HG03066 (cell line): Measurements from ENCODE around the gene ACOX3.

Experiments used
- ATAC-seq: cut with Tn5 transposase; IDR thresholded peaks from one replicate; pipeline ENCODE4 v1.9.1; 2021; ENCODE audit warnings: low read depth; ENCODE audit not compliant: unreplicated experiment

The ACOX3 gene

DNA sequence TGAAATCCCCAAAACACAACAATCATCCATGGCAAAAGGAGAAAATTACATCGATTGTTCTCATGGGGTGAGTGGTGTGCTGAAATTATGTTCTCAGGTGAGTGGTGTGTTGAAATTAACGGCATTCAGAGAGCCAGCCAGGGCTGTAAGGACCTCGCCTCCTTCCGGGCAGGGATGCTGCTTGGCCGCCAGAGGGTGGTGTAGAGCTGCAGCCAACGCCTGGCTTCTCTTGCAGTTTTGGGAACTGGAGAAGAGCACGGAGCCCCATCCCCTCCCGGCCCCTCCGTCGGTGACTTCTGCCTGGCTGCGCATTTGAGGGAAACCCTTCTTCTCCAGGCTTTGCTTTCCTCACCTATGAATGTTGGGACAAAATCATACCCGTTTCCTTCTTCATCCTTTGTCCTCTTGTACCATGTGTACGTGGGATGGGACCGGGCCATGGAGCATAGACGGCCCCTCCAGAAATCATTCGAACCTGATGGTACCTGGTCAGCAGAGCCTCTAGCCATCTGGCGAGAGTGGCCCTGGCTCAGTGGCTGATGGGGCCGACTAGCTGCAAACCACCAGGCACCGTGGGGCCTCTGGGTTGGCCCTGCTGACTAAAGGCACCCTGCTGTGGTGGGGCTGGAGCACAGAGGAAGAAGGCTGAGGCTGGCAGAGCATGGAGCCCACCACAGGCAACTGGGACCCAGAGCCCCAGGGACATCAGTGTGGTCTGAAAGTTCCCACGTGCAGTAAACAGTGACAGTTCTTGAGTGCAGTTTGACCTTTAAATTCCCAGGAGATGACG lies 28.4 kb upstream of the ACOX3 start:
- peak; percentile 73 for ATAC-seq

DNA sequence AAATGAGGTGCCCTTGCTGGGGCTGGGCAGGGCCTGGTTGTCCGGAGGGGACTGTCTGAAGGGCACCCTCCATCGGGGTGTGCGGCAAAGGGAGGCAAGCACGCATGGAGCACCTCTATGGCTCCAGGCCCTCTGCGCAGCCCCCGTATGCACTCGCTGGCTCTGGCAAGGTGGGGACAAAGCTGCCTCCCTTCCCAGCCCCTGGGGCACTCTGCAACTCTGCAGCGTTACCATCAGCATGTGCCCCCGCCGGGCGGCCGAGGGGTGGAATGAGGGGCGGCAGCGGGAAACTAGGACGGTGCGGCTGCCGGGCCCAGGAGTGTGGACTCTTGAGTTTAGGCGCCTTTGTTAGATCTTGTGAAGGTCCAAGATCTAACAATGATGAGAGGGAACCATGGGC lies 26.5 kb upstream of the ACOX3 start:
- no peak for ATAC-seq

DNA sequence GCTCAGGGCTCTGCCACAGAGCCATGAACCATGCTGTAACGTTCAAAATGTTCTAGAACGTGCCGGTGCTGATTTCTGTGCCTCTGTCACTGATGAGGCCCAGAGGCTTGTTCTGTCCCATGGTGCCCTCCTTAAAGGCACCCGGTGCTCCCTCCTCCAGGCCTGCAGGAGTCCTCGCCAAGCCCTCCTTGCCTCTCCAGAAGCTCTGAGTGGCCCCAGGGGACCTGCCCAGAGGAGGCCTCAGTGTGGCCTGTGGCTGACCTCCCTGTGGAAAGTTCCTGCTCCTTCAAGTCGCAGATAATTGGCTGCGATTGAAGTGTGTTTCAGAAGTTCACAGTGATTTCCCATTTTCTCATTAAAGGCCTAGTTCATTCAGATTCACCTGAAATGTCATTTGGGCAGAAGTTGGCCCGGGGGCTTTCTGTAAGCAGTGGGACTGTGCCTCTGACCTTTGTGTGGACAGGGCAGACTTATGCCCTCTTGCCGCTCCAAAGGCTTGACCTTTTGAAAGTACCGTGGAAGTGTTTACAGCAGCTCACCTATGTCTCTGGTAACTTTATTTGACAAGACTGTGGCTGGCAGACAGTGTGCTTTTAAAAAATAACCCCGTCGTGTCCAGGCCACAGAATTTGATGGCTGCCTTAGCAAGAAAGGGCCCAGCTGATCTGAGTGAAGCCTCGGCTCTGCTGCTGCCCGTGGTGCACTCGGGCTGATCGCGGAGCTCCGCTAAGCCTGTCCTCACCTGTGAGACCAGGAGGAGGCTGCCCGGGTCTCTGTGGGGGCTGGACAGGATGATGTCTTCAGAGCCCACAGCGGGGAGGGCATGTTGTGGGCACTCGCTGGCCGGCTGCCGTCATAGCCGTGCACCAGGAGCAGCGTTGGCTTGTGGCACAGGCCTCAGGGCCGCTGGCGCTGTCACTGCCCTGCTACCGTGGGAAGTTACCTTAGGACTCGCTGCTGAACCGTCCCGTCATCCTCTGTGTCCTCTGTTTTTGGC lies 25.4 kb upstream of the ACOX3 start:
- ATAC-seq = no peak

DNA sequence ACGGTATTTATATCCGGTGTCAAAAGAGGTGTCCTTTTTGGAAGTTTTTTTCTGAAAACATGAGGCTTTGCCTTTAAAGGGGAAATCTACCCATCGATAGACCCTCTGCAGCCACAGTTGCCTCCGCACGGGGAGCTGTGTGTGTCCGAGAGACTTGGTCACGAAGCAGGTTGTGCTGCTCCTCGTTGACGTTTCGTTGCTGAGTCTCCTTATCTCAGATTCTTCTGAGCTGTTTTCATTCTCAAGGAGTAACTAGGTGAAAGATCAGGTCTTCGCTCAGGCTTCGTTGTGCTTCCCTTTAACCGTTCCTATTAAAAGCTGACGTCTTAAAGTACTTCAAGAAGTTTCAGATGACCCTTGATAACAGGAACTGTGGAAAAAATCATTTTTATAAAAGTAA lies 23.9 kb upstream of the ACOX3 start:
- no peak for ATAC-seq

DNA sequence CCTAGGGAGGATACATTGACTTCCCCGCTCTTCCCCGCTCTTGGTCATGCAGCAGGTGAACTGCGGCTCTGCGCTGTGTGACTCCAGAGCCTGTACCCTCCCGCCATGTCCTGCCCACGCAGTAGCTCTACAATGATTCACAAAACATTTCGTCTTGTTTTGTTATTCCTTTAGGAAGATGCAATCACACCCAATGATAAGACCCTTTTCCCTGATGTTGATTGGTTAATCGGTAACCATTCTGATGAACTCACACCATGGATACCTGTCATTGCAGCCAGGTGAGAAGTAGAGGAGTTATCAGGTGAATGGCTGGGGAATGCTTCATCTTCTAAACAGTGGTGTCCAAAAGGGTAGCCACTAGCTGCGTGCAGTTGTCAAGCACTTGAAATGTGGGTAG lies 23.3 kb upstream of the ACOX3 start:
- ATAC-seq = no peak

DNA sequence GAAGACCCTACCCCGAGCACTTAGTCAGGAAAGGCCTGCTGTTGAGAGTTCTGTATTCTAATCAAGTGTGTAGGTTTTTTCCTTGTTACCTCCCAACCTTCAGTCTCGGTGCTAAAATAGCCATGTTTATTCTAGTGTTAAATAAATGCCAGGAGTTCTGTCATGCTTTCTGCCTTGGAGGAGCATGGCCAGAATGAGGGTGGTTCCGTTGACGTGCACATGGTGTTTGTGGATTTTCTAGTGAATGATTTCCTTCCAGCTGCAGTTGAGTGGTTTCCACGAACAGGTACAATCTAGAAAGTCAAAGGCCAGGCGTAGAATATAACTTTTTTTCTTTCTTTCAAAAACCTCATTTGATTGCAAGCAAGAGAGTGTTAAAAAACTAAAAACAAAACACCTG lies 21.1 kb upstream of the ACOX3 start:
- ATAC-seq = no peak

DNA sequence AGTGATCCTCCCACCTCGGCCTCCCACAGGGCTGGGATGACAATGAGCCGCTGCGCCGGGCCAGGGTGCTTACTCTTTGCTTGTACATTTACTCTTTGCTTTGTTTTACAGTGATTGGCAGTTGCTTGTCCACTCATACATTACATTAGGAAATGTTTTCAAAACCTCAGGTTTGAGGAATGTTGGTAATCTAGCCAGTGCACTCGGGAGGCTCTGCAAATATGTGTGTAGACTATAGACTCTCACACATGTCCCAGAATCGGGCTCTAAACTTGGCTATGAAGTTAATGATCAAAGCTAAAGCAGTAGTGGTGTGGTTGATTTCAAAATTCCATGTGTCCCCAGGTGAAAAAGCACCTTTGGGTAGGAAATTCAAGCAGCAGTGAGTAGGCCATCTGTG lies 20.6 kb upstream of the ACOX3 start:
- ATAC-seq = no peak

DNA sequence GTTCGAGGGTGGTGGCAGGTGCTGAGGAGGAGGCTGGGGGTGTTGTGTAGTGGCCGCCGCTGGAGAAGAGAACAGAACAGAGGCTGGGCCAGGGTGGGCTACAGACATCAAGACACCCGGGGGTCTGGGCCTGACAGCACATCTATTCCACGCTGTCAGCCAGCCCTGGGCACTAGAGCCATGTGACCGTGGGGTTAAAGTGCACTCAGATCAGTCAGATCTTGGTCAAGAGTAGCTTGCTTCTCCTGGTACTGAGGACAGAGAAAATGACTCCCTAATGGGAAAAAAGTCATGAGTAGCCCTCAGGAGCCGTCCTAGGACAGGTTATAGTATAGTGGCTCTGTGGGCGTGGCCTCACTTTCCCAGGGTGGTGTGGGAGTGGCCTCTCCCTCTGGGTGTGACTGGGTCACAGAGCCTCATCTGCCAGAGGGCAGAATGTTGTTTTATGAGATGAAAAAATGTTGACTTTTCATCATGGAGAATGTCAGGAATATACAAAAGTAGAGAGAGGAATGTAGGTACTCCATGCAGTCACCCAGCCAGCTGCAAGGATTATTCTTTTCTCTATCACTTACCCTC lies 19.4 kb upstream of the ACOX3 start:
- ATAC-seq = no peak

DNA sequence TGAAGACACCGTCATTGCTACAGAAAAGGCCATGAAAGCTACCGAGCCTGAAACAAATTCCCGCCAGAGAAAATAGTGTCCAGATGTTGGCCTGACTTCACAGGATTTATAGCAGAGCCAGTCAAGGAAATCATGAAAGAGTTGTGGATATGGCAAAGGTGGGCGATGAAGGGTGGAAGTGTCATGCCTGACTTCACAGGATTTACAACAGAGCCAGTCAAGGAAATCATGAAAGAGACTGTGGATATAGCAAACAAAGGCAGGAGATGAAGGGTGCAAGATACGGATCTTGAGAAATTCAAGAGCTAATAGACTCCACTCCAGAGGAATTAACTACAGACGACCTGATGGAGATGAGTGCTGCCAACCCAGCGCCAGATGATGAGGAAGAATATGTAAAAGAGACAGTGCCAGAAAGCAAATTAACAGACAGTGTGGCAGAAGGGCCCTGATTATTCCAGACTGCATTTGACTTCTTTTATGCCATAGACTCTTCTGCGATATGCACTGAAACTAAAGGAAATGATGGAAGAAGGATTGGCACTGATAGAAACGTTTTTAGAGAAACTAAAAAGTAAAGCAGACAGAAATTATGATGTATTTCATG lies 17.2 kb upstream of the ACOX3 start:
- ATAC-seq = no peak

DNA sequence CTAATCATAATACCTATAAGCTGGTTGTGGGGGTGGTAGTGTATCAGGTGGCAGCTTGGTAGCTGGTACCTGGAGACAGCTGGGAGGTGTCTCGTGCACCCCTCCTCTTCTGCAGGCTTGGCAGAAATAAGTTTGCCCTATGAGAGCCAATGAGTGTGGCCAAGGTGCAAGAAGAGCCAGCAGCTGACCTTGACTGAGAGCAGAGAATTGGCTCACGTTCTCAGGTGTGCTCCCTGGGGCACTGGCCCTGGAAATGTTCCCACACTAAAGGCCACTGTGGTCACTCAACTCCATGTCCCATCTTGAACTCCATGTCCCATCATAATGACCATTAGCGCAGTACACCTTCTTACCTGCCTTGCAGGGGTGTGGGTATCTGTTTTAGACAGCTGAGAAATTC lies 13.4 kb upstream of the ACOX3 start:
- ATAC-seq = no peak

DNA sequence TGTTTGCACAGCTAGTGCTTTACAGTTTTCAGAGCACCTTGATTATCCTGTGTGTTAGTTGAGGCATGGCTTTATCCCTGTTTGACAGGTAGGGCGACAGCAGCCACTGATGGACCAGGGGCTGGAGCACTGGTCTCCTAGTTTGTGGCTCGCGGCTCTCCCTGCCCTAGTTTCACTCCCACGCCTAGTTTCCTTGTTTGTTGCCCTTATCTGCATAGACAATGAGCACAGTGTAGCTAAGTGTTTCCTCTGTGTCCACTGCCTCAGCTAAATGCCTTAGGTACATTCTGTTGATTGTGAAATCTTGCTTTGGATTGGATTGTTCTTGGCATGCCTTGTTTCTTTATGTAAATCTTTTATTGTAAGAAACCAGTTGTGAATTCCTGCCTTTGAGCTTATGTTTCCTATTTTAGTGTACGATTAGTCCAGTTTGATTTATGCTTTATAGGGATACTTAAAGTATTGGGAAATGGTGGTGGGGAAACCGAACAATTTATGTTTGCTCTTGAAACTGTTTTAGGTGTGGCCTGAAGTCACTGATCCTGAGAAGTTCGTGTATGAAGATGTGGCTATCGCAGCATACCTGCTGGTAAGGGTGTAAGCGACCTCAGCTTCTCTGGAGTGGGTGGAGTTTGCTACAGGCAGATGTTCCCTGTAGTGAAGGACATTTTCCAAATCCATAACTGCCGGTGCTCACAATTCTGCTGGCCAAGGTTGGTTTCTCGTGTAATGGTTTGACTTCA lies 11.1 kb upstream of the ACOX3 start:
- ATAC-seq = no peak

DNA sequence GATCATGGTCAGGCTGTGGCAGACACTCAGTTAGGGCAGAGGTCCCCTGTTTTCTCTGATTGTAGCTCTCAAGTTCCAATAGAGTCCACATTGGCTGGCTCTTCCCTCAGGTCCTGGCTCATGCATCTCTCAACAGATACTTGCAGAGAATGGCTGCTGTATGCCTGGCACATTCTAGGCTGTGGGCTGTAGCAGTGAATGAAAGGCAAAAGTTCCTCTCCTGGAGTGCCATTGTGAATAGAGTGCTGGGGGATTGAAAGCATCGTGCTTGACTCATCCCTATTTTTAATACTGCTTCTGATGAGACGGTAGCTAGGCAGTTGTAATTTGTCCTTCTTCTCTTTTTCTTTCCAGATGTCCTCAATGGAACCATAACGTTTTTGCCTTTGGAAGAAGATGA lies 5.6 kb upstream of the ACOX3 start:
- no peak for ATAC-seq

DNA sequence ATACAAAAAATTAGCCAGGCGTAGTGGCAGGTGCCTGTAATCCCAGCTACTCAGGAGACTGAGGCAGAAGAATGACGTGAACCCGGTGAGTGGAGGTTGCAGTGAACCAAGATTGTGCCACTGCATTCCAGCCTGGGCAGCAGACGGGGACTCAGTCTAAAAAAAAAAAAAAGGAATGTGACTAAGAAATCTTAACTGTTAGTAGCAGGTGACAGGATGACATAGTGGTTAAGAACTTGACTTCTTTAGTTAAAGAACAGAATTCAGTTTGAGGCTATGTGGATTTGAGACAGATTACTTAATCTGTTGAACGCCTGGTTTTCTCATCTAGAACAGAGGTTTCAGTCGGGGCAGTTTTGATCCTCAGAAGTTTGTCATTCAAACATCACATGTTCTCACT lies 3.3 kb upstream of the ACOX3 start:
- no peak for ATAC-seq

DNA sequence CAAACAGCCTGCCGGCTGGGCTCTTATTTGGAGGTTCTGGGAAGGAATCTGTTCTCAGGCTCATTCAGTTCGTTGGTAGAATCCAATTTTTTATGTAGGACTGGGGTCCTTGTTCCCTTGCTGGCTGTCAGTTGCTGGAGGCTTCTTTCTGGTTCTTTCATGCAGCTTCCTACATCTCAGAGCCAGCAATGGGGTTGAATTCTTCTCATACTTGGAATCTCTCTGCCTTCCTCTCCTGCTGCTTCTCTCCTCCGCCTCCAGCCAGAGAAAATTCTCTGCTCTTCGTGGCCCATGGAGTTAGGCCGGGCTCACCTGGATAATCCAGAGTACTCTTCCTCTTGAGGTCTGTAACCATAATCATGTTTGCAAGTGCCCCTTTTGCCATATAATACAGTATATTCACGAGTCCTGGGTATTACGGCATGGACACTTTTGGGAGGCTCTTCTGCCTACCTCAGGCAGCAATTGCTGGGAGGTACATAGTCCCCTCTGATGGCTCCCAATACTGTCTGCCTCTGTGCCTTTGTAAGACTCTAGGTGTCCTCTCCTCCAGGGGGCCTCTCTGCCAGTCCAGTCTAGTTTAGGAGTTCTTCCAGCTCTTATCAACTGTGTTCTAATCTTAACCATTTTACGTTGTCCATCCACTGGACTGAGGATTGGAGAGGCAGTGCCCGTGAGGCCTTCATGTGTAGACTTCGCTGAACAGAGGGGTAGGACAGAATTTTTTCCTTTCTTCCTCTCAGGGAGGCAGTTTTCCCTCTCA lies 2.3 kb upstream of the ACOX3 start:
- ATAC-seq = no peak

DNA sequence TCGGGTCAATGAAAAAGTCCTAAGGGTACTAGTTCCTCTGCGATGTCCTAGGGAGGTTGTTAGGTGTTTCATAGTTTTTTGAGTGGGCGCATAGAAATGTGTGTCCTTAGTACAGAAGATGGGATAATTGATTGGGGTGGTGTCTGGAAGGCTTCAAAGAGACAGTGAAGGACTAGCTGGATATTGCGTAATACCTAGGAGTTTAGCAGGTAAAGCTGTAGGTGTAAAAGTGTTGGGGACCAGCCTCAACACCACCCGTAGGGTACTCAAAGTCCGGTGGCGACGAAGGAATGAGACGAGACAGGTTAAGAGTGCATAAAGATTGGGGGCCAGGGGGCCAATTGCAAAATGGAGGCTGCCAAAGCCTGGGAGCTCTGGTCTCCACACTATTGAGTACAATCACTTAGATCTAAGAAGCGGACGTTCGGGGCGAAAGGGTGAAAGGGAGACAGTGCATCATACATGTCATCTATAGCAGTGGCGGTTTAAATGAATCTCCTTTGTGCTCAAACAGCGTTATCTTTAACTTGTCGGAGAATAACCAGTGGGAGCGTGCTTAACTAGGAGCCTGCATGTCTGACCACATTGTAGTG lies 1.1 kb upstream of the ACOX3 start:
- no peak for ATAC-seq

DNA sequence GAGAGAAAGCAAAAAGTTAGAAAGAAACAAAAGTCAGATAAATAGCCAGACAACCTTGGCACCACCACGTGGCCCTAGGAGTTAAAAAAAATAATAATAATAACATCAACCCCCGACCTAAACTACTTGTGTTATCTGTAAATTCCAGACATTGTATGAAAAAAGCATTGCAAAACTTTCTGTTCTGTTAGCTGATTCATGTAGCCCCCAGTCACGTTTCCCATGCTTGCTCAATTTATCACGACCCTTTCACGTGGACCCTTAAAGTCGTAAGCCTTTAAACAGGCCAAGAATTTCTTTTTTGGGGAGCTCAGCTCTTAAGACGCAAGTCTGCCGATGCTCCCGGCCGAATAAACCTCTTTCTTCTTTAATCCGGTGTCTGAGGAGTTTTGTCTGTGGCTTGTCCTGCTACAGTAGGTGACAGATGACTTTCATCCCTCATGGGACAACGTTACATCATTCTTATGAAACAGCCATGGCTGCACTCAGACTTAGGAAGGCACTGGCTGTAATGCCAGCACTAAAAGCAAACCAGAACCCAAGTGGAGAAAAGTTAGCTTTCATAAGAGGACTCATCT lies 520 bp downstream of the ACOX3 start:
- ATAC-seq = peak; percentile 17

DNA sequence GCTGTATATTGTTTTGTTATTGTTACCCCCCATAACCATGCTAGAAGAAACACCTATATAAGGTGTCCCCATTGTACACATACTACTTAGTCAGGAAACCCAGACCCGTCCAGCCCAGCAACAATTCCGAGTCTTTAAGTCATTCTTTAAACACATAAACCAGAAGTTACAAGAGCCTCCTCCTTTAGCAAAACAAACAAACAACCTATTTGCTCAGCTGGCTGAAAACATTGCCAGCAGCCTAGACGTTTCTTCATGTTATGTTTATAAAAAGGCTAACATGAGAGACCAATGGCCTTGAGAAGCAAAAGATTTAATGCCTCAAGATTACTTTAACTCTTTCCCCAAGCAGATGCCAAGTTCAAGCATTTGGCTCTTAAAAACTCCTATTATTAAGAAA lies 1.4 kb downstream of the ACOX3 start:
- ATAC-seq = no peak

DNA sequence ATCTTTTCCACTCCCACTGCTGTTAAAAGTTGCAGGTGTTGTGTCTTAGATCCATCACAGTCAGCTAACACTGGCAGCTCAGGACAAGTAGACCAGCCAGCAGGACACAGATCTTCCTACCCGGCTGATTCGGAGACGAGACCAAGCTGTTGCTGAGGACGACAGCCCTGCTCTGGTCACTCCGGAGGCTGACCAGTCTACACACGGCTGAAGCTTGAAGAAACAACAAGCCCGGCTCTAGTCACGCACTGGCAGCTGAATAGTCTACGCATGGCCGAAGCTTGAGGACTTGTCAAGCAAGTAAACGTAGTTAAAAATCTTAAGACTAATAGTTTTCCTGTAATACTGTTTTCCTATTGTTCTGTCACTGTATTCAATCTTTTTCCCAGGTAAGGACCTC lies 1.8 kb downstream of the ACOX3 start:
- ATAC-seq = no peak

DNA sequence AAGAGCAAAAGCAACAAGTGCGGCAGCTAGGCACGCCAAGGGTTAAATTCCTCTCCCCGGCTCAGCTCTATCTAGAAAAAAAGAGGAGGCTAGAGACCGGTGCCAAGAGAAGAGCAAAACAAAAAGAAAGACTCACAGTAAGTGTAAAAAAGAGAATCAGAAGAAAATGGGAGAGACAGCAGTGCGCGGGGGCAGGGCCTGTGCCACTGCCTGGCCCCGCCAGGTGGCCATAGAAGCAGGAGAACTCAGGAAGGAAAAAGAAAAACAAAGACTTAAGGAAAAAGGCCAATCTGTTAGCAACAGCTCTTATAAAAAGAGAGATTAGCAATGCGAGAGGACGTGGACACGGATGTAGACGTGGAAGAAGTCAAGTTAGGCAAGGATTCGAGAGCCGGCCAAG lies 3.2 kb downstream of the ACOX3 start:
- ATAC-seq = no peak
